Keratinocyte (primary cell): ENCODE data around the gene CHD2. TPM values are rescaled to one million over a fixed set of nuclear protein-coding genes. Genes with fewer than 3 reads are reported as not detected.

Experiments used
- DNase-seq: peaks from one replicate; pipeline ENCODE4 v3.0.0-alpha.2; 2011; ENCODE audit warnings: low read depth, missing footprints, low spot score
- FAIRE-seq: peaks from 2 replicates; lab custom pipeline; 2011; peaks lifted over from hg19 to GRCh38; lab: Jason Lieb, UNC
- H2AFZ ChIP-seq: 2 replicates; pipeline ENCODE4 v1.6.0; 2012; ENCODE audit warnings: low read length, control low read depth, inconsistent platforms; ENCODE audit not compliant: control insufficient read depth
- H3K27ac ChIP-seq: 2 replicates; pipeline ENCODE4 v1.5.1; 2011; ENCODE audit warnings: low read length; ENCODE audit not compliant: control insufficient read depth, insufficient read depth
- H3K27me3 ChIP-seq: 3 replicates; pipeline ENCODE4 v1.6.0; 2011; ENCODE audit warnings: low read length; ENCODE audit not compliant: control insufficient read depth, insufficient read depth; ENCODE audit errors: extremely low read depth
- H3K36me3 ChIP-seq, 2 experiments: 2 replicates in 1 of 2; 3 replicates in 1 of 2; pipeline ENCODE4 v1.5.1; 2011; ENCODE audit warnings: low read length in 2 of 2, mild to moderate bottlenecking in 1 of 2; ENCODE audit not compliant: control insufficient read depth in 2 of 2, insufficient read depth in 2 of 2; ENCODE audit errors: extremely low read depth in 1 of 2
- H3K4me1 ChIP-seq: 3 replicates; pipeline ENCODE4 v1.5.1; 2011; ENCODE audit warnings: low read length; ENCODE audit not compliant: control insufficient read depth, insufficient read depth; ENCODE audit errors: extremely low read depth
- H3K4me2 ChIP-seq: 3 replicates; pipeline ENCODE4 v1.6.0; 2011; ENCODE audit warnings: low read depth, low read length; ENCODE audit not compliant: control insufficient read depth, insufficient read depth; ENCODE audit errors: extremely low read depth
- H3K4me3 ChIP-seq, 3 experiments: fragments of 200-600 bp in 1 of 3; sonication (generic) in 1 of 3; 2 replicates in 2 of 3; 3 replicates in 1 of 3; pipeline ENCODE4 v1.5.1; 2011 to 2016; ENCODE audit warnings: low read length in 3 of 3, mild to moderate bottlenecking in 3 of 3, control low read depth in 2 of 3, inconsistent platforms in 1 of 3, low read depth in 1 of 3, mixed read lengths in 1 of 3, mixed run types in 1 of 3, moderate library complexity in 1 of 3; ENCODE audit not compliant: control insufficient read depth in 2 of 3, insufficient read depth in 2 of 3; ENCODE audit errors: extremely low read depth in 1 of 3
- H3K79me2 ChIP-seq: 2 replicates; pipeline ENCODE4 v1.6.0; 2012; ENCODE audit warnings: low read length; ENCODE audit not compliant: control insufficient read depth, insufficient read depth
- H3K9ac ChIP-seq: 3 replicates; pipeline ENCODE4 v1.6.0; 2011; ENCODE audit warnings: low read length; ENCODE audit not compliant: control insufficient read depth, insufficient read depth; ENCODE audit errors: extremely low read depth
- H3K9me1 ChIP-seq: 3 replicates; pipeline ENCODE4 v1.6.0; 2011; ENCODE audit warnings: low read length; ENCODE audit not compliant: control insufficient read depth, insufficient read depth; ENCODE audit errors: extremely low read depth
- H3K9me3 ChIP-seq: 2 replicates; pipeline ENCODE4 v1.5.1; 2012; ENCODE audit warnings: low read depth, low read length; ENCODE audit not compliant: control insufficient read depth
- H4K20me1 ChIP-seq: 3 replicates; pipeline ENCODE4 v1.6.0; 2011; ENCODE audit warnings: low read length; ENCODE audit not compliant: control insufficient read depth, insufficient read depth; ENCODE audit errors: extremely low read depth
- EZH2 ChIP-seq: IDR thresholded peaks from one replicate; pipeline ENCODE4 v1.6.1; 2012; ENCODE audit warnings: inconsistent platforms, mild to moderate bottlenecking, low read length, moderate library complexity
- dilution Hi-C: fragments of 300-500 bp; cut with MboI; formaldehyde crosslinking; loops from one replicate; pipeline ENCODE4 v1.7.0; 2020; ENCODE audit warnings: low sequenced_read_pairs; ENCODE audit not compliant: extremely low pct_ligation_motif_present
- polyA plus RNA-seq, 5 experiments: library from polyadenylated mRNA; depleted of rRNA in 3 of 5; stranded (reverse) in 3 of 5; stranded (forward) in 1 of 5; unstranded in 1 of 5; fragments of >200 nt; gene quantifications; 1 replicate in 1 of 5; 2 replicates in 3 of 5; 3 replicates in 1 of 5; pipeline versions ENCODE4 v1.2.1 to v1.2.3, GENCODE V29; 2011 to 2012; ENCODE audit warnings: missing spikeins in 2 of 5, low read depth in 1 of 5, low replicate concordance in 1 of 5
- TF ChIP-seq, protein P1 (sequence below), 3 experiments: IDR thresholded peaks in 1 of 3; conservative IDR thresholded peaks in 1 of 3; optimal IDR thresholded peaks in 1 of 3; 2 replicates in 2 of 3; 3 replicates in 1 of 3; pipeline versions ENCODE3 to v1.5.1; 2011; ENCODE audit warnings: low read length in 3 of 3, mild to moderate bottlenecking in 3 of 3, moderate library complexity in 2 of 3, control low read depth in 1 of 3, inconsistent platforms in 1 of 3; ENCODE audit not compliant: insufficient read depth in 2 of 3; ENCODE audit errors: extremely low read depth in 1 of 3

CHD2 gene
- polyA plus RNA-seq, 1 donor (not counting 4 experiments of a cell fraction or from before 2014, with no cell fraction given): 62.0 TPM

DNA sequence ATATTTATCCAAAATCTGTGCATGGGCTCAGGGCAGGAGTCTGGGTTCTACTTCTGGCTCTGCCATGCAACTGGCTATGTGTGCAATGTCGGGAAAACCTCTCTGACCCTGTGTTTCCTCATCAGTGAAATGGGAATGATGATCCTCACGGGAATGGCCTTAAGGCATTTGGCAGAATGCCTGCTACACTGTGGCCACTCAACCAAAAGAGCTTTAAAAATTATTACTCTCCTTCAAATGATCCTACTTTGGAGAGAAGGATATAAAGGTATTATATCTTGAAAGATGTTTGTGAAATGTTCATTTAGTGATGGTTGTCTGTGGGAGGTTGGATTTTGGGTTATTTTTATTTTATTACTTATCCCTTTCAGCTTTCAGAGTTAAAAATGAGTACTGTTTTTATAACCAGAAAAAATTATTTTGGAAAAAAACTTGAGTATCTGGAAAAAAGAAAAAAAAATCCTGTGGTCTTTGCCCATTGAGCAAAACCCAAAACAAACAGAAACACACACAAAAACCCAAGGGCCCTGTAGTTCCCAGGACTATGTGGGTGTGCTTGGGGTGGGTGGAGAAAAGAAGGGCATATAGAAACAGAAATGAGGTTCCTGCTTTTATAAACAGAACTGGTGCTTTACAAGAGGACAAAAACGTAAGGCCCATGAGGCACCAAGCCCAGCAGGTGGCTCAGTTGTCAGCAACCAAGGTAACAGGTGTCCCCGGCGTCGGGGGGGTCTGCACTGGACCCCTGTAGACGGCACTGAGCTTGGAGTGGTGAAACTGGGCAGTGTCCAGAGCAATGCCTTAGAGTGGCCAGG lies 166.9 kb downstream of the CHD2 start:
- no peaks in the 10 kb centered on the region for H3K9me1 ChIP-seq
- H3K9me3 ChIP-seq: no peaks in the 10 kb centered on the region
- H3K27me3 ChIP-seq: peaks cover 19% of the 10 kb centered on the region
- H4K20me1 ChIP-seq: no peaks in the 10 kb centered on the region
- dilution Hi-C loops: no loop called here
- DNase-seq (no peak), FAIRE-seq (no peak)
- no peak overlapping the region for H3K9ac ChIP-seq
- TF ChIP-seq EZH2: no peak
- TF ChIP-seq, protein P1, sequence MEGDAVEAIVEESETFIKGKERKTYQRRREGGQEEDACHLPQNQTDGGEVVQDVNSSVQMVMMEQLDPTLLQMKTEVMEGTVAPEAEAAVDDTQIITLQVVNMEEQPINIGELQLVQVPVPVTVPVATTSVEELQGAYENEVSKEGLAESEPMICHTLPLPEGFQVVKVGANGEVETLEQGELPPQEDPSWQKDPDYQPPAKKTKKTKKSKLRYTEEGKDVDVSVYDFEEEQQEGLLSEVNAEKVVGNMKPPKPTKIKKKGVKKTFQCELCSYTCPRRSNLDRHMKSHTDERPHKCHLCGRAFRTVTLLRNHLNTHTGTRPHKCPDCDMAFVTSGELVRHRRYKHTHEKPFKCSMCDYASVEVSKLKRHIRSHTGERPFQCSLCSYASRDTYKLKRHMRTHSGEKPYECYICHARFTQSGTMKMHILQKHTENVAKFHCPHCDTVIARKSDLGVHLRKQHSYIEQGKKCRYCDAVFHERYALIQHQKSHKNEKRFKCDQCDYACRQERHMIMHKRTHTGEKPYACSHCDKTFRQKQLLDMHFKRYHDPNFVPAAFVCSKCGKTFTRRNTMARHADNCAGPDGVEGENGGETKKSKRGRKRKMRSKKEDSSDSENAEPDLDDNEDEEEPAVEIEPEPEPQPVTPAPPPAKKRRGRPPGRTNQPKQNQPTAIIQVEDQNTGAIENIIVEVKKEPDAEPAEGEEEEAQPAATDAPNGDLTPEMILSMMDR (optimal IDR thresholded peaks at IDR 0.05 in 1 of 3, IDR thresholded peaks at IDR 0.05 in 1 of 3, conservative IDR thresholded peaks at IDR 0.05 in 1 of 3; ENCODE audit: extremely low read depth in 1 of 3, insufficient read depth in 2 of 3, low read length in 3 of 3): no peak
- H3K4me1 ChIP-seq: peaks cover 20% of the 10 kb centered on the region
- no peak overlapping the region for H3K27ac ChIP-seq
- no peak overlapping the region for H3K4me3 ChIP-seq
- H3K4me2 ChIP-seq: no peak overlapping the region
- no peaks in the 10 kb centered on the region for H3K36me3 ChIP-seq
- H3K79me2 ChIP-seq: no peaks in the 10 kb centered on the region
- no peak overlapping the region for H2AFZ ChIP-seq

DNA sequence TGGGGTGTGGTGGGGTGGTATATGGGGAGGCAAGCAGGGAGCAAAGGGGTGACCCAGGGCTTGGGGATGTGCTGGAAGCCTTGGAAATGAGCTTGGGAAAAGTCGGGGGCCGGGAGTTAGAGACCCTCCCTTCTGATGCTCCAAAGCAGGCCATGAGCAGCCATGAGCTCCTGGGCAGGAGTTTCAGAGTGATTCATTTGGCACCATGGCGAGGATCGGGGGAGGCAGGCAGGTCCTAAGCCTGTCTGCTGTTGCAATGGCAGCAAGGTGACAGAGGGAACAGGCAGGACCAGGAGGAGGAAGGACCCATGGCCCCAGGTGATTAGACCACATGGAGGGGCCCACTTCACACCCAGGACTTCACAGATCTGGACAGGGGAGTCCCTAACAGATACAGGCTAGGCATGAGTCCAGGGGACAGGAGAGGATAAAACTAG lies 167.5 kb downstream of the CHD2 start:
- peaks cover 25% of the 10 kb centered on the region for H3K27me3 ChIP-seq
- H3K79me2 ChIP-seq: no peaks in the 10 kb centered on the region
- H3K4me2 ChIP-seq: no peak overlapping the region
- no peaks in the 10 kb centered on the region for H3K9me1 ChIP-seq
- H3K9ac ChIP-seq: no peak overlapping the region
- H4K20me1 ChIP-seq: no peaks in the 10 kb centered on the region
- H3K36me3 ChIP-seq: no peaks in the 10 kb centered on the region
- no peaks in the 10 kb centered on the region for H3K9me3 ChIP-seq
- no peak for TF ChIP-seq EZH2
- TF ChIP-seq, protein P1 (optimal IDR thresholded peaks at IDR 0.05 in 1 of 3, IDR thresholded peaks at IDR 0.05 in 1 of 3, conservative IDR thresholded peaks at IDR 0.05 in 1 of 3; ENCODE audit: extremely low read depth in 1 of 3, insufficient read depth in 2 of 3, low read length in 3 of 3): no peak
- H3K27ac ChIP-seq: no peak overlapping the region
- dilution Hi-C loops: no loop called here
- no peak for FAIRE-seq
- DNase-seq: no peak
- peaks cover 17% of the 10 kb centered on the region for H3K4me1 ChIP-seq
- H3K4me3 ChIP-seq: no peak overlapping the region
- H2AFZ ChIP-seq: no peak overlapping the region
